OCI-LY7 (cell line): ENCODE results near the gene GALNT4. TPM values are rescaled to one million over a fixed set of nuclear protein-coding genes. Genes with fewer than 3 reads are reported as not detected.

Experiments used
- BruUV-seq: library from RNA; stranded (reverse); fragments of 400-500 nt; replicated peaks from 2 replicates; lab custom pipeline; 2021; lab: Mats Ljungman, UMichigan
- CTCF ChIA-PET: fragments of 300-600 bp; sonication (Branson Sonifier 250); formaldehyde crosslinking; loops from one replicate; lab custom pipeline; 2022; ENCODE audit warnings: antibody characterized with exemption; ENCODE audit not compliant: unreplicated experiment; lab: Charles Lee
- POLR2A ChIA-PET: fragments of 300-600 bp; sonication (Branson Sonifier 250); formaldehyde crosslinking; loops from one replicate; lab custom pipeline; 2022; ENCODE audit warnings: antibody characterized with exemption; lab: Charles Lee
- DNase-seq: peaks from one replicate; pipeline ENCODE4 v3.0.0-alpha.2; 2015; ENCODE audit warnings: low spot score
- H2AFZ ChIP-seq: fragments of 200-600 bp; sonication (generic), shearing (Covaris generic); 2 replicates; pipeline ENCODE4 v1.6.1; 2014; ENCODE audit warnings: mild to moderate bottlenecking, antibody characterized with exemption, low read length, moderate library complexity
- H3K27ac ChIP-seq: fragments of 200-600 bp; sonication (generic); 2 replicates; pipeline ENCODE4 v1.5.1; 2014; ENCODE audit warnings: mixed run types, low read depth, mild to moderate bottlenecking, moderate library complexity, low read length, inconsistent platforms; ENCODE audit not compliant: poor library complexity, severe bottlenecking
- H3K36me3 ChIP-seq: fragments of 200-600 bp; sonication (generic); 2 replicates; pipeline ENCODE4 v1.6.1; 2014; ENCODE audit warnings: mild to moderate bottlenecking, antibody characterized with exemption, low read length, moderate library complexity, mixed read lengths; ENCODE audit not compliant: insufficient read depth
- H3K4me1 ChIP-seq: fragments of 200-600 bp; sonication (generic); 2 replicates; pipeline ENCODE4 v1.5.1; 2014; ENCODE audit warnings: mild to moderate bottlenecking, low read length; ENCODE audit not compliant: insufficient read depth, poor library complexity, severe bottlenecking
- H3K4me2 ChIP-seq: fragments of 200-600 bp; sonication (generic); 2 replicates; pipeline ENCODE4 v1.6.1; 2014; ENCODE audit warnings: mild to moderate bottlenecking, low read length
- H3K4me3 ChIP-seq: fragments of 200-600 bp; sonication (generic); 2 replicates; pipeline ENCODE4 v1.5.1; 2014; ENCODE audit warnings: mild to moderate bottlenecking, low read depth, low read length; ENCODE audit not compliant: poor library complexity, severe bottlenecking
- H3K79me2 ChIP-seq: fragments of 200-600 bp; sonication (generic); 2 replicates; pipeline ENCODE4 v1.6.1; 2016; ENCODE audit warnings: low read depth, mild to moderate bottlenecking, low read length, moderate library complexity, mixed read lengths; ENCODE audit not compliant: insufficient read depth
- H3K9me2 ChIP-seq: fragments of 200-600 bp; sonication (generic); 2 replicates; pipeline ENCODE4 v1.6.1; 2016; ENCODE audit warnings: mild to moderate bottlenecking, low read length, mixed read lengths; ENCODE audit not compliant: insufficient read depth
- H3K9me3 ChIP-seq: fragments of 200-600 bp; sonication (generic); 2 replicates; pipeline ENCODE4 v1.6.1; 2014; ENCODE audit warnings: mild to moderate bottlenecking, mixed run types, low read length, mixed read lengths
- H4K20me1 ChIP-seq: fragments of 200-600 bp; sonication (generic); 2 replicates; pipeline ENCODE4 v1.6.1; 2014; ENCODE audit warnings: mild to moderate bottlenecking, antibody characterized with exemption, low read length, moderate library complexity, mixed read lengths; ENCODE audit not compliant: insufficient read depth
- EZH2phosphoT487 ChIP-seq: fragments of 200-600 bp; sonication (generic); IDR thresholded peaks from 2 replicates; pipeline ENCODE4 v1.6.1; 2018; ENCODE audit warnings: low read depth, borderline replicate concordance, mild to moderate bottlenecking, mixed run types, antibody characterized with exemption, low read length, moderate library complexity, mixed read lengths
- intact Hi-C: fragments of 100-400 bp; cut with micrococcal nuclease; formaldehyde crosslinking; loops from one replicate; pipeline ENCODE4 v1.10.0; 2022; ENCODE audit not compliant: unreplicated experiment
- total RNA-seq, 2 experiments: library from RNA; depleted of rRNA in 1 of 2; stranded (reverse); fragments of >200 nt in 1 of 2; shearing (Covaris generic) in 1 of 2; gene quantifications; 2 replicates each; pipeline ENCODE4 v1.2.3, GENCODE V29; 2014 to 2022
- TF ChIP-seq, protein P1 (sequence below): fragments of 200-600 bp; sonication (generic); conservative IDR thresholded peaks from 2 replicates; pipeline ENCODE4 v1.5.1; 2014; ENCODE audit warnings: mild to moderate bottlenecking, antibody characterized with exemption, low read length, moderate library complexity, mixed read lengths

Gene GALNT4
- total RNA-seq, 2 experiments from 2014 or later: 2.1 to 3.7 TPM

DNA sequence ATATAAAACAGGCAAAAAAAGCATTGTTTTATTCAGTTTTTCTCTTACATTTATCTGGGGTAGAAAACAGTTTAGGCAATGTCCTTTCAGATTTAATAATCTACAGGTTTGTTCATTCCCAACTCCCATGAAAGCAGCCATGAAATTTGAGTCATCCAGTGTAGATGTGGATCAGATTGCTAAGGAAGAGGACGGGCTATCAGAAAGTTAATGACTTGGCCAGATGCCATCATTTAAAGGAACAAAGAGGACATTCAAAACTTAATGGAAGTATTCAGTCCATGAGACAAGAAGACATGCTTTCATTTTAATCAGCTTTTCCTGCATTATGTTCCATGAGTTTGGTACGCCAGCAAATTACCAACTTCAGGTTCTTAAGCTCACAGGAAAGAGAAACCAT, 32.4 kb upstream of the GALNT4 start:
- no peak overlapping the region for H2AFZ ChIP-seq
- no peak overlapping the region for H3K4me3 ChIP-seq
- no TSS peak for BruUV-seq
- CTCF ChIA-PET: no interaction called here
- DNase-seq: no peak
- no peaks in the 10 kb centered on the region for H3K9me3 ChIP-seq
- no peaks in the 10 kb centered on the region for H3K36me3 ChIP-seq
- intact Hi-C loops: no loop called here
- no peaks in the 10 kb centered on the region for H3K79me2 ChIP-seq
- no peak overlapping the region for H3K4me2 ChIP-seq
- POLR2A ChIA-PET: no interaction called here
- TF ChIP-seq EZH2phosphoT487: no peak
- TF ChIP-seq, protein P1, sequence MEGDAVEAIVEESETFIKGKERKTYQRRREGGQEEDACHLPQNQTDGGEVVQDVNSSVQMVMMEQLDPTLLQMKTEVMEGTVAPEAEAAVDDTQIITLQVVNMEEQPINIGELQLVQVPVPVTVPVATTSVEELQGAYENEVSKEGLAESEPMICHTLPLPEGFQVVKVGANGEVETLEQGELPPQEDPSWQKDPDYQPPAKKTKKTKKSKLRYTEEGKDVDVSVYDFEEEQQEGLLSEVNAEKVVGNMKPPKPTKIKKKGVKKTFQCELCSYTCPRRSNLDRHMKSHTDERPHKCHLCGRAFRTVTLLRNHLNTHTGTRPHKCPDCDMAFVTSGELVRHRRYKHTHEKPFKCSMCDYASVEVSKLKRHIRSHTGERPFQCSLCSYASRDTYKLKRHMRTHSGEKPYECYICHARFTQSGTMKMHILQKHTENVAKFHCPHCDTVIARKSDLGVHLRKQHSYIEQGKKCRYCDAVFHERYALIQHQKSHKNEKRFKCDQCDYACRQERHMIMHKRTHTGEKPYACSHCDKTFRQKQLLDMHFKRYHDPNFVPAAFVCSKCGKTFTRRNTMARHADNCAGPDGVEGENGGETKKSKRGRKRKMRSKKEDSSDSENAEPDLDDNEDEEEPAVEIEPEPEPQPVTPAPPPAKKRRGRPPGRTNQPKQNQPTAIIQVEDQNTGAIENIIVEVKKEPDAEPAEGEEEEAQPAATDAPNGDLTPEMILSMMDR: no peak
- no peaks in the 10 kb centered on the region for H3K9me2 ChIP-seq
- no peaks in the 10 kb centered on the region for H3K4me1 ChIP-seq
- H4K20me1 ChIP-seq: no peaks in the 10 kb centered on the region
- H3K27ac ChIP-seq: no peak overlapping the region

DNA sequence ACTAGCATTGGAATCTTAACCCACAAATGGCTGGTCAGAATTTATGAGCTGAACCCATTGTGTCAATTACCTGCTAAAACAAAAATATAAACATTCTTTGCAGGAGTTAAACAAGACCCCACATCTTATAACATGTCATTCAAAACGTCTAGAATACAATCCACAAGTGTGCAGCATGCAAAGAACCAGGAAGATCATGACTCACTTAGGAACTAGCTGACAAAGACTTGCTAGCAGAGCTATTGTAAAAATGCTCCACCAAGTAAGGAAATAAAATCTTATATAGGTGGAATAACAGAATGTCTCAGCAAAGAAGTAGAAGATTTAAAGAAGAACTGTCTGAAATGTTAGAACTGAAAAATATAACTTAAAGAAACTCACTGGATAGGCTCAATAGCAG, 27.8 kb upstream of the GALNT4 start:
- POLR2A ChIA-PET: interaction anchor here (0.8 to 0.9 kb wide), 3 partner anchors 9 to 150 kb away, joined by 3 read pairs; no protein-coding TSS in a partner anchor

DNA sequence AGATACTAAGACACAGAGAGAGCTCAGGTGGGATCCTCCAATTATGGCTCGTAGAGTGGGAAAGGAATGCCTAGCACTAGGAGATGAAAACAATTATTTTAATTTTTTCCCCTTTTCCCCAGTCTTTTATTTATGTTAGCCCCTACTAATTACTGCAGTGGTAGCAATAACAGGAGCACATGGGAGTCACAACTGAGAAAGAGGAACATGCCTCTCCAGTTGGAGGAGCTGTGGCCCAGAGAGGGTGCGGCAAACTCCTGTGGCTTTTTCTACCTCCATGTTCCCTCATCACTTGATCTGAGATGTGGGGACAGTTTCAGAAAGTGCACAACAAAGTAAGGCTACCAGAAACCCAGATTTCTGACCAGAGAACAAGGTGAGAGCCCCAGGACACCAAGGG, 27.2 kb upstream of the GALNT4 start:
- Histone ChIP-seq H2AFZ (no peak overlapping the region), H3K4me2 (no peak overlapping the region), H3K27ac (no peak overlapping the region), H3K79me2 (no peaks in the 10 kb centered on the region), H3K4me3 (no peak overlapping the region), H3K4me1 (no peaks in the 10 kb centered on the region), H3K9me3 (no peaks in the 10 kb centered on the region), H3K36me3 (no peaks in the 10 kb centered on the region), H4K20me1 (no peaks in the 10 kb centered on the region), H3K9me2 (no peaks in the 10 kb centered on the region)
- no TSS peak for BruUV-seq
- no peak for TF ChIP-seq EZH2phosphoT487
- TF ChIP-seq, protein P1: no peak
- DNase-seq: no peak
- CTCF ChIA-PET: no interaction called here
- POLR2A ChIA-PET: interaction anchor here (0.6 to 0.9 kb wide), 4 partner anchors 9 to 690 kb away, joined by 3 to 5 read pairs (median 4); no protein-coding TSS in a partner anchor
- intact Hi-C loops: loop anchor here (2.0 kb wide), 1 partner anchor 461 kb away; no protein-coding TSS in a partner anchor

More for the DNA sequence above, 27.8 kb upstream of the GALNT4 start:
- Histone ChIP-seq H3K27ac (no peak overlapping the region), H3K79me2 (no peaks in the 10 kb centered on the region), H3K4me1 (no peaks in the 10 kb centered on the region), H3K36me3 (no peaks in the 10 kb centered on the region), H4K20me1 (no peaks in the 10 kb centered on the region), H3K4me3 (no peak overlapping the region), H3K4me2 (no peak overlapping the region), H2AFZ (no peak overlapping the region), H3K9me3 (no peaks in the 10 kb centered on the region), H3K9me2 (no peaks in the 10 kb centered on the region)
- BruUV-seq: no TSS peak
- TF ChIP-seq, protein P1: no peak
- TF ChIP-seq EZH2phosphoT487: no peak
- CTCF ChIA-PET: no interaction called here
- intact Hi-C loops: loop anchor here (2.0 kb wide), 1 partner anchor 460 kb away; no protein-coding TSS in a partner anchor
- no peak for DNase-seq
